Ramos (cell line): ENCODE results near the gene BIRC6.
"Not testable (repeated sequence)": the region's sequence is repeated elsewhere in the genome, so short reads cannot be mapped to it uniquely, and the experiment has no call there.

ENCODE experiments used
- in situ Hi-C: fragments of 300-500 bp; cut with MboI; formaldehyde crosslinking; loops from one replicate; pipeline ENCODE4 v1.14.3; 2022; ENCODE audit warnings: low sequenced_read_pairs; ENCODE audit not compliant: unreplicated experiment

The BIRC6 gene

DNA sequence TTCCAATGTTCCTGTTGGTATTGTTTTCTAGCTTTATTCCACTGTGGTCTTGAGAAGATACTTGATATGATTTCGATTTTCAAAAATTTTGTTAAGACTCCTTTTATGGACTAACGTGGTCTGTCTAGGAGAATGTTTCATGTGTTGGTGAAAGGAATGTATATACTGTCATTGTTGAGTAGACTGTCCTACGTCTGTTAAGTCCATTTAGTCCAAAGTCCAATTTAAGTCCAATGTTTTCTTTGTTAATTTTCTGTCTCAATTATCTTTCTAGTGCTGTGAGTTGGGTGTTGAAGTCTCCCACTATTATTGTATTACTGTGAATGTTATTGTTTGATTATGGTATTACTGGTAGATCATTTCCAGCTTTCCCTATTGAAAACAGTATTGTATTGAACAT lies 215.2 kb downstream of the BIRC6 start:
- in situ Hi-C loops: loop anchor here (25.0 kb wide), 1 partner anchor 815 kb away; no protein-coding TSS in a partner anchor

DNA sequence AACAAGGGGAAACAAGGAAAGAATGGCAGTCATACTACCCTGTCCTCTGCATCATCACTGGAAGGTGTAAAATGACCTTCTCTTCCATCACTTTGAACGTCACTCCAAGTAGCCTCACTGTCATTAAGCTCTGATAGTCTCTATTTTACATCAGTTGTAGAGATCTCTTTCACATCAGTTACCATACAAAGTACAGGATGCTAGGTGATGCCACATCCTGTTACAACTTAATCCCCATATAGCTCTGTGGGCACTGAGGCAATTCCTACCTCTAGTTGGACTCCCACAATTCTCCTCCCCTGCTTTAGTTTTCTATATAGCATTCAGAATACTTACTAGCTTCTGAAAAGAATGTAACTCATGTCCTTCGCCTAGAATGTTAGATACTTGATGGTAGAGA lies 215.9 kb downstream of the BIRC6 start:
- in situ Hi-C loops: loop anchor here (25.0 kb wide), 1 partner anchor 815 kb away; no protein-coding TSS in a partner anchor

DNA sequence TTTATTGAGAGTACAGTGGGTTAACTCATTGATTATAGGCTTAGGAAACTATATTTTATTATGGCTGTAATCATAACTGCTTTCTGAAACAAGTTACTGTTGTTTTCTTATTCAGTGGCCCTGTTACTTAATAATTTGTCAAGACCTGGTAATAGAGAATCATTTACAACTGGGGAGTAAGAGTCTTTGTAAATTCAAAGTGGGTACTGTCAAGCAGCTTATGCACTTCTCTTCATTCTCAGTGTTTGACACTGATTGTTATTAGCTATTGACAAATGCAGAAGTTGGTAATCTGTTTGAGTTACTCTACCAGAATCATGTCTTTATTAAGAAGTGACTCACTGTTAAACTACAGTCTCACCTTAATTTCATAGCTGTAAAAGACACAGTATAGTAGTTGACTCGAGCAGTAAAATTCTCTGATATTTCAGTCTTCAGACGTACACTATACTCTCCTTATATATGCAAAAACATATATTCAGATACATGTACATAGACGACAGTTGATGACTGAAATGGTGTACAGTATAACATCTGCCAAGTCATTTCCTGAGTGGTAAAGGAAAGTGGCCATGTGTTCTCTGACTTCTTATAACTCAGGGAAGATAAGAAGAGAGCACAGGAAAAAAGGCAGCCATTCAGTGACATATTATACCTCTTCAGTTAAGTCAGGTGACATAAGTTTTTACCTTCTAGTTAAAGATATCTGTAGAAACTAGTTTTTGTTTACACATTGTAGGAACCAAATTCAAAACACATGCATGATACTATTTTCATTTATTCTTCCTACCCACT lies 235.0 kb downstream of the BIRC6 start:
- in situ Hi-C loops: no loop called here

DNA sequence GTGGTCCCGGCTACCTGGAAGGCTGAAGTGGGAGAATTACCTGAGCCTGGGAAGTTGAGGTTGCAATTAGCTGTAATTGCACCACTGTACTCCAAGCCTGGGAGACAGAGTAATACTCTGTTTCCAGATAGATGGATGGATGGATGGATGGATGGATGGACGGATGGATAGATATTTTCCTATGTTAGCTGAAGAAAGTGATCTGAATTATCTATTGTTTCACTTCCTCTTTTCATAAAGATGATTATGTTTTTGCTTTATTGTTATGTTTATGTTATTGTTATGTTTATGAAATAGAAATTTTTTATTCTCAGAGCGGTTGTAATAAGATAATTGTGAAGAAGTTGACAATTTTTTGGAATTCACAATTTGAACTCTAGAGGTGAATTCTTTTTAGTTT lies 237.8 kb downstream of the BIRC6 start:
- in situ Hi-C loops: no loop called here

DNA sequence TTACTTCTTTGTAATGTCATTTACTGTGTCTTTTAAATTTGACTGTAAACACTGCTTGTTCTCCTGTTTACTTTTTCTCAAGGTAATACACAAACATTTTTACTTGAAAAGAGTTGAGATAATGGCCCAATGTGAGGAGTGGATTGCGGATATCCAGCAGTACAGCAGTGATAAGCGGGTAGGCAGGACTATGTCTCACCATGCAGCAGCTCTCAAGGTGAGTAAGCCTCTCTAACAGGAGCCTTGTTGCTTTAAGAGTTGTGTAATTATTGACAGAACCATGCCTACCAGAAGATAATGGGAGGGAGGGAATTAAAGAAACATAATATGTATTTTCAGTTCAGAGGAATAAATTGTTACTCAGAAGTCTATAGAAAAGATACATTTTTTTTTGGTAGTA lies 254.5 kb downstream of the BIRC6 start:
- in situ Hi-C loops: no loop called here

DNA sequence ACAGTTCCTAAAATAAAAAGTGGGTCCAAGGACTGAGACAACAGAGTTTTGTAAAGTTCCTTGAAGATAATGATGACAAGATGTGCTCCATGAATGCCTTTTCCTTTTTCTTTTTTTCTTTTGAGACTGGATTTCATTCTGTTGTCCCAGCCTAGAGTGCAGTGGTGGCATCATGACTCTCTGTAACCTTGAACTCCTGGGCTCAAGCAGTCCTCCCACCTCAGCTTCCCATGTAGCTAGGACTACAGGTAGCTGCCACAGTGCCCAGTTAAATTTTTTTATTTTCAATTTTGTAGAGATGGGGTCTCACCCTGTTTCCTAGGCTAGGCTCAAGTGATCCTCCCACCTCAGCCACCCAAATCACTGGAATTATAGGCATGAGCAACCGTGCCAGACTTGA lies 254.9 kb downstream of the BIRC6 start:
- in situ Hi-C loops: no loop called here

DNA sequence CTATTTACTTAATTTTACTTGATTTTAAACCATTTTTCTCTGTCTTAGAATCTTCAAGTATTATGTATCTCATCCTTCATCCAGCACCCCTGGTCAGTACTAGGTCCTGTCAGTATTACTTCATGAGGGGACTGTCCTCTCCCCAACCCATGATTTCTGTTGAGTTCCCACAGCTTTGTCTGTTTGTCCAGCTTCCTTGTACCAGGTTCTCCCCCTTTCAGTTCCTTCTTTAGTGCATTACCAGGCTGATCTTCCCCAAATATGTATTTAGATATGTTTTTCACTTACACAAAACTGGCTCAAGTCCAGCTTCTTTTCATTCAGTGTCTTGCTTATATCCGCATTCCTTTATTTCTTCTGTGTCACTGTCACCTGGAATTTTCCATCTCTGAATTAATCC lies 257.3 kb downstream of the BIRC6 start:
- in situ Hi-C loops: no loop called here

DNA sequence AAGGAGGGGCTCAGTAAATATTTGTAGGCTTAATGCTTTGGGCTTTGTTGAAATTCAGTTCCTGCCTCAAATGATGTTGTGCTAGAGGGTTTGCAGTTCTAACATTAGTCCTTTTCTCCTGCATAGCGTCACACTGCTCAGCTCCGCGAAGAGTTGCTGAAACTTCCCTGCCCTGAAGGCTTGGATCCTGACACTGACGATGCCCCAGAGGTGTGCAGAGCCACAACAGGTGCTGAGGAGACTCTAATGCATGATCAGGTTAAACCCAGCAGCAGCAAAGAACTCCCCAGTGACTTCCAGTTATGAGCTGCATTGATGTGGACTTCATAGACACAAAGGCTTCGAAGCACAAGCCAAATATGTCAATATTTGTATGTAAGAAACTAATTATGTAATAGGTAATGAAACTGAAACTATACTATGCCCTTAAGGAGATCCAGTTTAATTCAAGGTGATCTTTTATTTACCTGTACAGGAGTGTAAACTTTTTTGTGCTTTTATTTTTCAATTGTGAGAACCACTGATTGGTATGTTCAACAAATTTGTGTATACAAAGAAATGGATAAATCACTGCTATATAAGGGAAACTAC lies 260.9 kb downstream of the BIRC6 start:
- in situ Hi-C loops: no loop called here

DNA sequence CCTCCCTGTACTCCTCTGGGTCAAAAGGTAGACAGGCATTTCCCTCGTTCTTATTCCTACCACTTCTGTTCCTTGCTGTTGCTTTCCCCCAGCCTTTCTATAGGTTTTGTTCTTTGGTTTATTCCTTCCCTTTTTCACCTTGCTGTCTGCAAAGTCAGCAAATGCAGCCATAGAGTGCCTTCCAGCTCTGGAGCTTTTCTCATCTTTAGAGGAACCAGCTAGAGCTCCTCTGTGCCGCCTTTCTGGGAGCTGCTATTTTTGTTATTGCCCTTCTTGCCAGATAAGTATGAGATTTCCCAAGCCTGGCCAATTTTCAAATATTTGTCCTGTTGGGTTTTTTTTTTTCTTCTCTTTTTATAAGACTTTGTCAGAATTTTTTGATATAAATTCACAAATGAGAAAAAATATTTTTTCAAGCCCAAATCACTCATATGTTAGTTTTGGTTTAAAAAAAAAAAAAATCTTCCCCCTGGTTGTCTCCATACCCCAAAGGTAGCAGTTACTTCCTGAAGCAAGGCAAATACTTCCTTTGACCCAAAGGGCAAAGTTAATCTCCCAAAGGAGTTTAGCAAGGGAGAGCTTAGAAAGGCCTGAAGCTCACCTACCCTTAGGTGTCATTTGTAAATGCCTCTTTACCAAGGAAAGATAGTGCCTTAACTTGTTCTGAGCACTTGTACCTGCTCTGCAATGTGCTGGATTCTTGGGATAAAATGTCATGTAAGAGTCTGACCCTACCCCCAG lies 265.9 kb downstream of the BIRC6 start:
- in situ Hi-C loops: no loop called here

DNA sequence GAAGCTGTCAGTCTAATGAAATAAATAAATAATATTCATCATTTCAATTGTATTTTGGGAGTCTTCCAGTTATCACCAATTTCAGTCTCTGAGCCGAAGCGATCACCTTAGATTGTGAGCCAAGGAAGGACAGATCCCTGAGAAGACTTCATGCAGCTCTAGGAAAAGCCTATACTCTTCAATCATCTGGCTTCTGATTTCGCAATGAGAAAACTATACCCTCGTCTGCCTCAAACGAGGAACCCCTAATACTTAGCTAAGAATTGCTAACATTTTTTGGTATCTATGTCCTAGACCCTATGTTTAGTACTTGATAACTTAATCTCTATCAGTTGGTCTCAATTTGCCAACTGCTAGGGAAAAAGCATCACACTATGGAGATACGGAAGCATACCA lies 266.5 kb downstream of the BIRC6 start:
- in situ Hi-C loops: no loop called here

DNA sequence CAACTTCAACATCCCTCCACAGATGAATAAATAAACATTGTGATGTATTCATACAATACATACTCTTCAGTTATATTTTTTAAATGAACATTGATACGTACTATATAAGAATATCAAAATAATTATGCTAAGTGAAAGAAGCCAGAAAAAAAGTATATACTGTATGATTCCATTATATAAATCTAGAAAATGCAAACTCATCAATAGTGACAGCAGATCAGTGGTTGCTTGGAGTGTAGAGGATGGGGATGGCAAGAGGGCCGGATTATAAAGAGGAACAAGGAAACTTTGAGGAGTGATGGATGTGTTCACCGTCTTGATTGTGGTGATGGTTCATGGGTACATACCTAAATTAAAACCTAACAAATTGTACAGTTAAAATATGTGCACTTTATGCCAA lies 268.0 kb downstream of the BIRC6 start:
- in situ Hi-C loops: no loop called here

DNA sequence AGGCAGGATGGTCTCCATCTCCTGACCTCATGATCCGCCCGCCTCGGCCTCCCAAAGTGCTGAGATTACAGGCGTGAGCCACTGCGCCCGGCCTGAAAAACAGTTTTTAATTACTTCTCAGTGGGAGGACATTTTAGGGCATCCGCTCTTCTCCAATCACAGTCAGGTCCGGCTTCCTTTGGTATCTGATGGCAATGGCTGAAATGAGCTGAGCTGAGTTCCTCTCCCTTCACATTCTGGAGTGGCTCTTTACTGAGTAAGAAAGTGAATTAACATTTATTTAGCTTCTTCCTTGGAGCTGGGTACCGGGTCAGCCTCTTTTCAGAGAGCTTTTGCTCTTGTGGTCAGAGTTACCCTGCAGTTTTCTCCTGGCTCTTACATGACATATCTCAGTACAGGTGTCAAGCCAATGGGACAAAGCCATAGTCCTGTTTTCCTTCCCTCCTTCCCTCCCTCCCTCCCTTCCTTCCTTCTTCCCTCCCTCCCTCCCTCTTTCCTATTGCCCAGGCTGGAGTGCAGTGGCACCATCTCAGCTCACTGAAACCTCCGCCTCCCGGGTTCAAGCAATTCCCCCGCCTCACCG lies 269.9 kb downstream of the BIRC6 start:
- in situ Hi-C loops: no loop called here

DNA sequence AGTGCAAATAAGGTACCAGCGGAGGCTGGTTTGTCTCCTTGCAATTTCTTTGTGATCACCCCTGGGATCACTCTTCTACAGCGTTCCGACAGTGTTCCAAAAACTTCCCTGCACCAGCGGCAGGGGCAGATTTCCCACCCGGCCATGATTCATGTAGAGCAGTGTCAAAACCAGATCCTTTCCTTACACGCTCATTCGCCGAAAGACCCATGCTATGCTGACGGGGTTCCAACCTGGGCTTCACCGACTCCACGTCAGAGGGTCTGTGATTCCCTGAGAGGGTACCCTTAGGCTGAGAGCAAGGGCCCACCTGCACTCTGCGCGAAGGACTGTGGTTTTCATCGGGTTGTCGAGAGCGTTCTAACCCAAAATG lies 270.6 kb downstream of the BIRC6 start:
- in situ Hi-C loops: no loop called here

DNA sequence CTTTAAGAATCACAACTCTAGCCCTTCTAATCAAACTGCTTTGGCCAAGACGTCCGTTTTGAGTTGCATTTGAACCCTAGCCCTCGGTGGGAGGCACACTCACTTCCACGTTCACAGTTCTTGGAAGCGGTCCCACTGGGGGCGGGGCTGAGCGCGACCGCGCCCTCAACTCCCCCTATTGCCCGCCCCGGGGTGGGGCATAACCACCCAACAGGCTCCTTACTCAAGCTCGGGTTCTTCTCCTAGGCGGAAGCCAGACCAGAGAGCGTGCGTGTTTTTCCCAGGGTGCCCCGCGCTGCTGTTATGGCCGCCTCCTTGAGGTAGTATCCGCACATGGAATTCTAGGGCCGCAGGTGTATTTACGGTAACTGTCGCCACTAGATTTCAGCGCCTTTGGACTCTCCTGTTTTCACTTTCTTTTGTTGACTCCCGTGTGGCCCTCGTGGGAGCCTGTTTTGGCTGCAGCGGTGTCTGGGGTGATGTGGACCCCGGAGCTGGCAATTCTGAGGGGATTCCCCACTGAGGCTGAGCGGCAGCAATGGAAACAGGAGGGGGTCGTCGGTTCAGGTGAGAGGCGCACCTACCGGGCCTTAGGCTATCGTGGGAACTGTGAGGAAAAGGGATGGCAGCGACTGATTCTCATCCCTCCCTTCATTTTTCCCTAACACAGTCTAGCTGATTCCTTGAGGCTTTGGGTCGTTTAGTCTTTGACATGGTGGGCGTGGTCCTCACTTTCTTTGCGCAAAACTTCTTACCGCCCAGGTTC lies 271.2 kb downstream of the BIRC6 start, which contains the start of gene TTC27:
Gene TTC27, plus strand, starts transcription at position 237 of the 766 bp plus-strand sequence. Its CDS starts 243 bp downstream, at position 480.
- in situ Hi-C loops: no loop called here

DNA sequence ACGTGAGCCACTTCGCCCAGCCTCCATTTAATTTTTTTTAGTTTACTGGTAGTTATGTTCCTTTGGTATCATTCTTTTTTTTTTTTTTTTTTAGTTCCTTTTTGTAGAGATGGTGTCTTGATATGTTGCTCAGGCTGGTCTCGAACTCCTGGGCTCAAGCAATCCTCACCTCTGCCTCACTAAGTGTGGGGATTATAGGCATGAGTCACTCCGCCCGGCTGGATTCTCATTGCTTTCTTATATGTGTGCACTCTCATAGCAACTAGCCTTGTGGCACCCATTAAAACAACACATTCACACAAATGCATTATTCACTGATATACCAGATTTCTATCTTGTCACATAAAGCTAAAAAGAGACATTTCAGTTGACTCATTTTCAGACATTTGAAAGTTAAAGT lies 275.3 kb downstream of the BIRC6 start:
- in situ Hi-C loops: no loop called here

DNA sequence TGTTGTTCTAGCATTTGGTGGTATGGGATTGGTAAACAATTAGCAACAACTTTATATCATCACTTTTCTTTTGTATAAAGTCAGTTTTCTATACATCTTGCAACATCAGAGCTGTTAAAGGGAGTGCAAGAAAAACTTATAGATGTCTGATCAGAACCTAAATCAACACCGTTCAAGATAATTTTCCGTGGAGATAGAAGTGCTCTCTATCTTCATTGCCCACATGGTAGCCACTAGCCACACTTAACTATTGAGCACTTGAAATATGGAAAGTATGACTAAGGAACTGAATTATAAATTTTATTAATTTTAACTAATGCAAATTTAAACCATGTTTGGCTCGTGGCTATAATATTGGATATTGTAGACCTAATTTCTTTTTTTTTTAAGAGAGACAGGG lies 276.2 kb downstream of the BIRC6 start:
- in situ Hi-C loops: no loop called here

DNA sequence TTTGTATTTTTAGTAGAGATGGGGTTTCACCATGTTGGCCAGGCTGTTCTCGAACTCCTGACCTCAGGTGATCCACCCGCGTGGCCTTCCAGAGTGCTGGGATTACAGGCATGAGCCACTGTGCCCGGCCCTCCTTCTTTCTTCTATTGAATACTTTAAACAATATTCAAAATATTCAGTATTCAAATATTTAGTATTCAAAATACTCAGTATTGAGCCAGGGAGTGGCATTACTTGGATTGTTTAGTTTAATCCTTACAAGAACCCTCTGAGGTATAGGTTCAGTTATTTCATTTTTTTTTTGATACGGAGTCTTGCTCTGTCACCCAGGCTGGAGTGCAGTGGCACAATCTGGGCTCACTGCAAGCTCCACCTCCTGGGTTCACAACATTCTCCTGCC lies 281.7 kb downstream of the BIRC6 start:
- in situ Hi-C loops: not testable (repeated sequence)

DNA sequence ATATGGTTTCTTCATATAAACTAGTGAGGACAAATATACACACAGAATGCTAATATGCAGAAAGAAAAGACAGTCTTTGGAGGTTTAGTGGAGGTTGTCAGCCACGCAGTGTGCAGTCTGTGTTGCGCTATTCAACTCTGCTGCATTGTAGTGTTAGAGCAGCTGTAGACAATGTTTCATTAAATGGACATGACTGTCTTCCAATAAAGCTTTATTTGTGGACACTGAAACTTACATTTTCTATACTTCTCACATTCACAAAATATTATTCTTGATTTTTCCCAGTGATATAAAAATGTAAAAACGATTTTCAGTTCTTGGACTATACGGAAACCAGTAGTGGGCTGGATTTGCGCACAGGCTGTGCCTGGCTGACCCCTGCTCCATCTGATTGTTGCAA lies 284.4 kb downstream of the BIRC6 start:
- in situ Hi-C loops: no loop called here

DNA sequence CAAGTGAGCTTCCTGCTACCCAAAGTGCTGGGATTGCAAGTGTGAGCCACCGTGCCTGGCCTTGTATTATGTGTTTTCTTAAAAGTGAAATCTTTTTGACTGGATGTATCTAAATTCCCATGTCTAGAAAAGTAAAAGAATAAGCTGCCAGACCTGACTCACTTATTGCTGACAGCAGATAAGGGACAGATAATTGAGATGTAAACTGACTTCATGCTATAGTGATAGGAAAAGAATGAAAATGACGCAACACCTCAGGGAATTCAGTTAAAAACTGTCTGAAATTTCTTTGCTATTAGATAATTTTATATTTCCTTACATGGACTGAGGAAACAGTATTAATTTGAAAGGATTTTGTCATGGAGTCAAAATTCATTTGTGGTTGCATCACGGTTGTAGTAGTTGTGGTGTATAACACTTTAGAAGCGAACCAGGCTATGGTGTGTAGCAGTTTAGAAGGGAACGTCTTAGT lies 290.4 kb downstream of the BIRC6 start:
- in situ Hi-C loops: no loop called here
